Esophagus (tissue), 2 donors: ENCODE measurements around the gene MFSD1. TPM values are rescaled to one million over a fixed set of nuclear protein-coding genes. Genes with fewer than 3 reads are reported as not detected.

ENCODE experiments used
- H3K27ac ChIP-seq, 2 donors: one replicate each; pipeline ENCODE4 v1.5.1; 2013; ENCODE audit warnings: low read depth in 2 of 2, mild to moderate bottlenecking in 2 of 2, inconsistent platforms in 1 of 2, low read length in 1 of 2, moderate library complexity in 1 of 2
- H3K27me3 ChIP-seq, 2 donors: one replicate each; pipeline ENCODE4 v1.6.1; 2013; ENCODE audit warnings: low read length in 2 of 2, control low read depth in 1 of 2, mild to moderate bottlenecking in 1 of 2; ENCODE audit not compliant: insufficient read depth in 2 of 2, control insufficient read depth in 1 of 2
- H3K36me3 ChIP-seq, 2 donors: one replicate each; pipeline ENCODE4 v1.6.1; 2013; ENCODE audit warnings: low read length in 1 of 2; ENCODE audit not compliant: control insufficient read depth in 2 of 2, insufficient read depth in 2 of 2
- H3K4me1 ChIP-seq, 2 donors: one replicate each; pipeline ENCODE4 v1.6.1; 2013; ENCODE audit warnings: low read length in 1 of 2; ENCODE audit not compliant: control insufficient read depth in 2 of 2, insufficient read depth in 2 of 2
- H3K4me3 ChIP-seq, 2 donors: one replicate each; pipeline ENCODE4 v1.5.1; 2013; ENCODE audit warnings: low read length in 2 of 2, mild to moderate bottlenecking in 2 of 2, low read depth in 1 of 2, moderate library complexity in 1 of 2
- H3K9me3 ChIP-seq, 2 donors: one replicate each; pipeline ENCODE4 v1.6.1; 2013; ENCODE audit warnings: mild to moderate bottlenecking in 2 of 2, low read depth in 1 of 2, low read length in 1 of 2, moderate library complexity in 1 of 2; ENCODE audit not compliant: control insufficient read depth in 2 of 2, insufficient read depth in 1 of 2
- WGBS, 2 donors: extraction: QIAGEN DNeasy Blood & Tissue Kit; methylation state at CpG; one replicate each; pipeline ENCODE4 v1.1.7; 2013; 5-methylcytosine and 5-hydroxymethylcytosine counted together
- polyA plus RNA-seq, 2 donors: library from polyadenylated mRNA; stranded (reverse); fragments of 200-250 nt; gene quantifications; one replicate each; pipeline ENCODE4 v1.2.3, GENCODE V29; 2013
- donor health status: healthy with polysubstance abuse.
- donor health status: Bipolar disorder and iron deficiency.

The MFSD1 gene
- polyA plus RNA-seq, 2 donors = 41.1 to 53.6 TPM

DNA sequence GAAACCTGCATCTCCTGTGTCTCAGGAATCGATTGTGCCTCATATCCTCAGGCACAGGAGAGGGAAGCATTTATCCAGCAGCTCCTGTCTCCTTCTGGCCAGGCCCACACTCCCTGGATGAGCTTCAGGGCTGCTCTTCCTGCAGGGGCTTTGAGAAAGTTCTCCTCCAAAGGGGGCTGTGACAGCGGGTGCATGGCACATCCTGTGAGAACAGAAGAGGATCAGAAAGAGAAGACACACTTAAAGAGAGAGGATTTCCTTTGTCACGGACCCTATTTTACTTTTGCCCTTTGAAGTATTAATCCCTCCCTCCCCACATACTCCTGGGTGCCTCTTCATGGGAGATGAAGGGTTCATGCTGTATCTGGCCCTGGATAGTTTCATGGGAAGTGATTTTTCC is 46.0 kb downstream of the MFSD1 start:
- no peaks in the 10 kb centered on the region for H3K9me3 ChIP-seq
- H3K36me3 ChIP-seq = no peaks in the 10 kb centered on the region
- no peaks in the 10 kb centered on the region for H3K27me3 ChIP-seq
- WGBS, 2 donors = 44 to 45% methylated on average over 3 of the region's 3 CpGs
- no peaks in the 10 kb centered on the region for H3K4me1 ChIP-seq
- H3K4me3 ChIP-seq = no peak overlapping the region
- H3K27ac ChIP-seq = no peak overlapping the region

- no peaks in the 10 kb centered on the region for H3K27me3 ChIP-seq
- H3K9me3 ChIP-seq = no peaks in the 10 kb centered on the region
- WGBS, 2 donors = 45 to 61% methylated on average over 3 of the region's 3 CpGs
- H3K4me1 ChIP-seq = no peaks in the 10 kb centered on the region
- no peak overlapping the region for H3K27ac ChIP-seq
- H3K4me3 ChIP-seq = no peak overlapping the region
- H3K36me3 ChIP-seq = no peaks in the 10 kb centered on the region
These were observed 47.9 kb downstream of the MFSD1 start for GRCh38 chr3:158849757-158850156.

DNA sequence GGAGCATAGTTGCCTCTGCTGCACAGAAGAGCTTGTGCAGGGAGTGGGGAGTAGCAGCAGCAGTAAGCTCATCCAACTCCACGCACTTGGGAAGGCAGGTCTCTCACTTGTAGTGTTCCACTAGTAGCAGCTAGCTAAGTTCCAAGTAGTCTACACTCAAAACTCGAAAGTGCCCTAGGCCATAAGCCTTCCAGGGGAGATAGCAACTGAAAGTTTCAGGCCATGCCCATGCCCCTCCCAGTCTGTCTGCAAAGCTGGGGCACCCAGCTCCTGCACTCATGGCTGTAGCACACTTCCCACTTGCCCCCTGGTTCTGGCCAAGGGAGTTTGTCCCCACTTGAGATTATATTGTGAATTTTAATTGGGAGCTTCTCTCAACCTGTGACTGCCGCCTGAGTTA is 57.5 kb downstream of the MFSD1 start:
- Histone ChIP-seq H3K4me1 (no peaks in the 10 kb centered on the region), H3K27me3 (no peaks in the 10 kb centered on the region), H3K4me3 (no peak overlapping the region), H3K27ac (no peak overlapping the region), H3K9me3 (peaks cover 0 to 6% of the 10 kb centered on the region in 2 donors), H3K36me3 (no peaks in the 10 kb centered on the region)
- 84 to 88% methylated on average over 3 of the region's 3 CpGs for WGBS, 2 donors

GRCh38 chr3:158863247-158863646 is 61.4 kb downstream of the MFSD1 start:
- no peaks in the 10 kb centered on the region for H3K27me3 ChIP-seq
- H3K9me3 ChIP-seq = peaks cover 0 to 6% of the 10 kb centered on the region in 2 donors
- H3K4me1 ChIP-seq = no peaks in the 10 kb centered on the region
- no peak overlapping the region for H3K4me3 ChIP-seq
- 72% methylated on average over 2 of the region's 2 CpGs for WGBS, 2 donors
- no peak overlapping the region for H3K27ac ChIP-seq
- H3K36me3 ChIP-seq = no peaks in the 10 kb centered on the region

DNA sequence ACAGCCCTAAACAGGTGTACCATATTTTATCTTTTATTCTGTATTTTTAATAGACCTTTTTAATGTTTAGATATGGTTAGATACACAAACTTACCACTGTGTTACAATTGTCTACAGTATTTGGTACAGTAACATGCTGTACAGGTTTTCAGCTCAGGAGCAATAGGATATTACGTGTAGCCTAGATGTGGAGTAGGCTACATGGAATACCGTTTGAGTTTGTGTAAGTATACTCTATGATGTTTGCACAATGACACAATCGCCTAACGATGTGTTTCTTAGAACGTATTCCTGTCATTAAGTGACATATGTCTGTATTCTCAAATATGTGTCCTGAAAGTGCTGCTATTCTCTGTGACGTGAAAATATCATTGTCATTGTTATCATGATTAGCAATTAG is 62.6 kb downstream of the MFSD1 start:
- WGBS, 2 donors = 80 to 87% methylated on average over 6 of the region's 6 CpGs
- Histone ChIP-seq H3K4me1 (no peaks in the 10 kb centered on the region), H3K36me3 (no peaks in the 10 kb centered on the region), H3K27me3 (no peaks in the 10 kb centered on the region), H3K4me3 (no peak overlapping the region), H3K9me3 (peaks cover 0 to 3% of the 10 kb centered on the region in 2 donors), H3K27ac (no peak overlapping the region)

GRCh38 chr3:158875700-158876099 is 73.8 kb downstream of the MFSD1 start:
- Histone ChIP-seq H3K27ac (no peak overlapping the region), H3K9me3 (no peaks in the 10 kb centered on the region), H3K4me3 (no peak overlapping the region), H3K36me3 (no peaks in the 10 kb centered on the region), H3K4me1 (no peaks in the 10 kb centered on the region), H3K27me3 (no peaks in the 10 kb centered on the region)

Other genes with a start within 250 kb of the MFSD1 start
- gene MLF1, start 230.9 kb upstream of the MFSD1 start, polyA plus RNA-seq = 1 to 10 TPM; 2.1 to 2.4 TPM
- gene GFM1, start 157.5 kb upstream of the MFSD1 start, polyA plus RNA-seq = 10 to 100 TPM in 1 of 2 donors, 1 to 10 TPM in 1; 7.5 to 16.9 TPM
- gene LXN, start 129.4 kb upstream of the MFSD1 start, polyA plus RNA-seq = 10 to 100 TPM in 1 of 2 donors, 1 to 10 TPM in 1; 7.0 to 10.5 TPM
- gene RARRES1, start 69.6 kb upstream of the MFSD1 start, polyA plus RNA-seq = 1 to 10 TPM in 1 of 2 donors, under 1 TPM in 1; 0.96 to 3.0 TPM